CD4-positive, alpha-beta T cell treated with Interleukin-6 for 4 hours (primary cell): Measurements from ENCODE around the gene MRTFA.
A peak's percentile ranks its signal among the peaks of the same experiment; 100 is the strongest.

Experiments
- DNase-seq: peaks from one replicate; pipeline ENCODE4 v3.0.0-alpha.2; 2020; ENCODE audit warnings: mixed read lengths

Gene MRTFA

DNA sequence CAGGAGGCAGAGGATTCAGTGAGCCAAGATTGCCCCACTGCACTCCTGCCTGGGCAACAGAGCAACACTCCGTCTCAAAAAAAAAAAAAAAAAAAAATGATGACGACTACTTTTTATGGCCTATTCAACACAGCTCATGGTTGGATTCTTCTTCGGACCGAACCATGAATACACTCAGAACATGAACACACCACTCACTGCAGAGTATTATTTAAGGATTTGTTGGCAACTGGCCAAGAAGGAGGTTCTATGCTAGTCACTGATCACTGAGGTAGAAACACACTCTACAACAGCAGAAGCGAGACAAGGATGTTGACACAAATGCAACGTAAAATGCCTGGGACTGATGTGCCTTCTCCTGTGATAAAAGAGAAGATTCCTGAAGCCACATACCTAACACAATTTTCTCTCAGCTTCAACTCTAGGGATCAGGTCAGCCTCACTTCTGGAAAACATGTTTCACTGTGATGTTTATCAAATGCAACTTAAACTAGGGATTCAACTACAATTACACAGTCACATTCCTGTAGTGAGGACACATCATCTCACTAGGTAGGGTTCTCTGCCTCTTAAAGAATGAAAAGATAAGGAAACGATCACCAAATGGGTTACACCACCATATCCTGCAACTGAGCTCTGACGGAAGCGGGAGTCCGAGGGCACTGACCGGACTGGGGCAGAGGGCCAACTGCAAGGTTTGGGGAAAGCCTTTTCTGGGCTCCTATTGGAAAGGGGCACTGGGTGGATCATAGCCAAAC lies 183.6 kb downstream of the MRTFA start:
- no peak for DNase-seq

DNA sequence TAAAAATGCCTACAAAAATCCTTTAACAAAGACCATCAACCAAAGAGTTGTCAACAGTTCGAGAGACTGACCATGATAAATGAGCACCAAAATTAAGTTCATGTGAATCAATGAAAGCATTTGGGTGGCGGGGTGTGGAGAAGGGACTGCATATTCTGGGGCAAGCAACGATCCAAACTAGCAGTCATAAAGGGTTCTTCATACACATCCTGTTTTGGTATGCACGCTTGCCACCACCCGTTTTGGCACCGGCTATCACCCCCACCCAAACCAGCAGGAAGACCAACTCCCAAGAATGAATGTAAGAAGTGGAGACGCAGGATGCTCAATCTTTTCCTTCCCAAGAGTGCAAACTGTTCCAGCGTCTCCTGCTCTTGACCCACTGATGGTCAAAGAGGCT lies 185.3 kb downstream of the MRTFA start:
- DNase-seq = peak; percentile 64

DNA sequence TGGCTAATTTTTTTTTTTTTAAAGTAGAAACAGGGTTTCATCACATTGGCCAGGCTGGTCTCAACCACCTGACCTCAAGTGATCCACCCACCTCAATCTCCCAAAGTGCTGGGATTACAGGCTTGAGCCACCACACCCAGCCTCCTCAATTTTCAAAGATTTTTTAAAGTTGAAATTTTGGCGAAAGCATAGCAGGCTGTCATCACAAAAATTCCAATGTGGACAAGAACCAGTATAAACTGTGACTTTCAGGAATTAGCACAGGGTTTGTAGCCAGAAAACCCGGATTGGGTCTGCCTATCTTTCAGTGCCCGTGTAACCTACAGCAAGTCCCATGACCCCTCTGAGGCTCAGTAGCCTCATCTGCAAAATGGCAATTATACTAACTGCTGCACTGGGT lies 185.9 kb downstream of the MRTFA start:
- DNase-seq = no peak

DNA sequence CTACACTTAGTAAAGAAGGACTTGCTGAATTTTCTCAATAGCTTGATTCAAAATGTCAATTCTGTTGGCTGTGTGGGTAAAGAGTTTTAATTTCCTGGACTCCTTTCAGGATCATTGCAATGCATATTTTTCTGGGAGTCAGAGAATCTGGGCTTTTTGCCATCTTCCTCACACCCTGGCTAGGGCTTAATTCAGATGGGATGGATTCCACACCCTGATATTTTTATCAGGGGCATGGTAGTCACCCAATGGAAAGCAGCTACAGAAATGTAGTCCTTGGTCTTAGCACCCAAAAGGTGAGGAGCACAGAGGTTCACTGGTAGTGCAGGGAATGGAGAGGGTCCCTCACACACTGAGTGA lies 186.9 kb downstream of the MRTFA start:
- no peak for DNase-seq

DNA sequence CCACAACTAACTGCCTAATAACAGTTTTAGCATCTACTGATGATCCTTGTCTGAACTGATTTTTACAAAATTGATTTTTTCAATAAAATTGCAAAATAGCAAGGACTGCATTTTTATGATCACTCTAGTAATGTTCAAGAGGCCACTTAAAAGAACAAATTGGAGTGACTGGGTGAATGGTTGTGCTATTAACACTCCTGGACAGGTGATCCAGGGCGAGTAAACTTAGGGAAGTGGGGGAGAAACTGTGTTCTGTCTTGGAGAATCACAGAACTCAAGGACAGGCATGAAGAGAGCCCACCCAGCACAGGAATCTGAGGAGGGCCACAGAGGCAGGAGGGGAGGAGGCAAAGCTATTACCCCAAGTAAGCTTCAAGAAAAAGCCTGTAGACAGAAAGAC lies 190.3 kb downstream of the MRTFA start:
- DNase-seq = no peak

DNA sequence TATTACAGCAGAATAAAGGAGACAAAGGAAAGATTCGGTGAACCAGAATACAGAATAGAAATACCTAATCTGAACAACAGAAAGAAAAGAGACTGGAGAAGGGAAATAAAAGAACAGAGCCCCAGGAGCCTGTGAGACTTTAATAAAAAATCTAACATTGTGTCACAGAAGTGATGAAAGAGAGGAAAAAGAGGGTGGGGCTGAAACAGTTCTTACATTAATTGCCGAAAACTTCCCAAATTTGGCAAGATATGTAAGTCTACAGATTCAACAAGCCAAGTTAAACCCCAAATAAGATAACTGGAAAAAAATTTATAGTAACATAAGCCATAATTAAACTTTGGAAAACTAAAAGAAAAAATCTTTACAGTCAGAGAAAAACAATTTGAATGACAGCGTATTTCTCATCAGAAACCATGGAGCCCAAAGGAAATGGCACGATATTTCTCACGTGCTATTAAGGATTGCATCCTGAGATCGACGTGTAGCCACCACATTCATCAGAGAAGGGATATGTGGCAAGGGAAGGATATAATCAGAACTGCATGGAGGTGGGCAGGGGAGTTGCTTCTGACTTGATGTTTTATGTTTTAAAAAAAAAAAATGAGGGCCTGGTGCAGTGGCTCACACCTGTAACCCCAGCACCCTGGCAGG lies 192.2 kb downstream of the MRTFA start:
- no peak for DNase-seq

DNA sequence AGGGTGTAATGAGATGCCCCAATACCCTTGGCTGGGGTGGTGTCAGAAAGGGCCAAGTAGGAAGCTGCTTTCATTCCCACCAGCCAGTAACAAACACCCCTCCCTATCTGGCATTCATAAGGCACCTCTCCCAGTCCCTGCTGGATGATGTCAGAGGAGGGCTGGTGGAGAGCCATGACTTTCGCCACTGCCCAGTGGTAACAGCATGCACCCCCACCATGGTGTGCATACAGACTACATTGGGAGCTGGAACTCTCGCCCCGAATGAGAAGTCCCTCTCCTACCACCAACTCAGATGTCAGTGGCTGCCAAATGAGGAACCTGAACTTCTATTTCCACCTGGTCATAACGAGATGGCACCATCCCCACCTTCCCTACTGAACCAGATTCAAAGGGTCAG lies 192.8 kb downstream of the MRTFA start:
- DNase-seq = no peak

DNA sequence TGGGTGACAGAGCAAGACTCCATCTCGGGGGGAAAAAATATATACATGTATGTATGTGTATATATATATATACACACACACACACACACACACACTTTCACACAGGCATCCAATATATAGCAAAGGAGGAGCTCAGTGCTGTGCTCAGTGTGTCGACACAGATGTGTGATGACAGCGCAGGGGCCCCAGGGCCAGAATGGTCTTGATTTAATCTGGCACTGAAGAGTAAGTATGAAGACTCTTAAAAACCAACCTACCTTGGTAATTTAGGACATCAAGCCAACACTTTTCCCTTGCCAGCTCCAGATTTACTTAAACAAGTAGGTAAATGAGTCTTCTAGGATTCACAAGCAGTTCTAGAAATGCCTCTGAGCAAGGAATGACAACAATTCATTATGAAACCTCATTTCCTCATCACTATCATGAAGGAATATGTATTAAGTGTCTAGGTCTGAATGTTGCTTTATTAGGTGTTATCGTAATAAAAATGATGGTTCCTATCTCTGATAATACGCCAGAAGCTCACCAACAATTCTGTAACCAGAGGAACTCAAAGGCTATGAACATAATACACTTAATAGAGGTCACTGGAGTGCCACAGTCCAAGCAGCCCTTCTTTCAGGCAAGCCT lies 194.6 kb downstream of the MRTFA start:
- DNase-seq = no peak

DNA sequence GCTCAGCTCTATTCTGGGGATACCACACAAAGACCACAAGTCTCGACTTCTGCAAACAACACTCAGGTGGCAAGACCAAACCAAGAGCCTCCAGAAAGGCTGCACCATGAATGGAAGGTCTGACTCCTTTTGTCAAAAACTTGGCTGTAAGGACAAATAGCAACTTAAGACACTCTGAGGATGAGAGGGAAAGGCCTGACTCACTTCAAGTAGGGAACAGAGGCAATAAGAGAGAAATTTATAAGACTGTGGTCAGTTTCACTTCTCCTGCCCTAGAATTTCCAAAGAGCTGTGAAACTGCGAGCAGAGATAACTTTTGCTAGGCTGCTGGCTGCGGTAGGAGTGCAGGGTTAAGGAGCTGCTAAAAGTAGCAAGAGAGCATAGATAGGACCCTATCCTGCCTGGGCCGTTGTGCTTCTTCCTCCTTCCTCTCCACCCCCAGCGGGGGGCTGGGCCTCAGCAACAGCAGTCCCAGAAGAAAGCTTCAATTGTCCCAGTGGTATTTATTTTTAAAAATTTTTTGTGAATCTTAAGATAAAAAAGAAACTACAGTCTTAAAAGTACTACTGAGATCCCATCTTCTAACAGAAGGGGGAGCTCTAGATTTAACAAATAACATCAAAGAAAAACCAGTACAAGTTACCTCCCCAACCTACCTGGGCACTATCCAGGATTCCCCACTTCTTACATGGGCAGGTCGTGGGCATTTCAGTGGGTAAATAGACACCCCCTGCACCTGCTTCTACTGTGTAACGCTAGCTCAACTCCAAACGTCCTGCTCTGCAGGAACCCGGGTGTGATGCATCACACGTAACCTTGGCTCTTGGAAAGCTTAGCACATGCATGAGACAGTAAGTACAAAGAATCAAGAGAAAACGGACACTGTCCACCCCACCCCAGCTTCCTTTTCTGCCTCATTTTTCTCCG lies 199.8 kb downstream of the MRTFA start:
- peak; percentile 11 for DNase-seq

DNA sequence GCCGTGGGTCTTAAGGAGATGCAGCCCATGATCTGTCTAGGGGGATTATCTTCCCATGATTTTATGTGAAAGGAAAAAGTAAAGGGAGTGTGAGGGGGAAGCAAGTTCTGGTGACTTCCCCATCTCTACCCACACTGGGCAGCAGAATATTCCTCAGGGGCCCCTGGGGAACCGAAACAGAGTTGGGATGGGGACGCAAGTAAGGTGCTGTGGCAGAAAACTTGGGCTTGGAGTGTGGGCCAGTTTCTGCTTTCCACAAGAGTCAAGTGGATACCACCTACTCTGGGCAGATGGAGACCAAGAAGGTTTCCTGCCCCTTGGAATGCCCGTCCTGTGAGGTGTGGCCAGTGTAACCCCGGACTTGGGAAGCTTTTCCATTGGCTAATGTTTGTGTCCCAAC lies 201.8 kb downstream of the MRTFA start:
- no peak for DNase-seq

DNA sequence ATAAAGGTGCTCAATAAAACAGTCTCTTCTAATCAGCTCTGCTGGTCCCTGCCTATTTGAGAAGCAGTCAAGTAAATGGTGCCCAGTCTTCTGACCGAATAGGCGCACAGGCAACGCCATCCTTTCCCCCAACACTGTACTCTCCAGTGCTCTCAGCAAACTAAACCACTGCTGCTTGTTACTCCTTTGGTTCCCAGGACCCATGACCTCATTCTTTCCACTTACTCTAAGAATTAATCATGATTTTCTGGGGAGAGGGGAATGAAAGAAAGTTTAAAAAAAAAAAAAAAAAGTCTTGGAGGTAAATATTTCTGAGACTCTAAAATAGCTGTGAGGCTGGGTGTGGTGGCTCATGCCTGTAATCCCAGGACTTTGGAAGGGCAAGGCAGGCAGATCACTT lies 202.4 kb downstream of the MRTFA start:
- DNase-seq = no peak

DNA sequence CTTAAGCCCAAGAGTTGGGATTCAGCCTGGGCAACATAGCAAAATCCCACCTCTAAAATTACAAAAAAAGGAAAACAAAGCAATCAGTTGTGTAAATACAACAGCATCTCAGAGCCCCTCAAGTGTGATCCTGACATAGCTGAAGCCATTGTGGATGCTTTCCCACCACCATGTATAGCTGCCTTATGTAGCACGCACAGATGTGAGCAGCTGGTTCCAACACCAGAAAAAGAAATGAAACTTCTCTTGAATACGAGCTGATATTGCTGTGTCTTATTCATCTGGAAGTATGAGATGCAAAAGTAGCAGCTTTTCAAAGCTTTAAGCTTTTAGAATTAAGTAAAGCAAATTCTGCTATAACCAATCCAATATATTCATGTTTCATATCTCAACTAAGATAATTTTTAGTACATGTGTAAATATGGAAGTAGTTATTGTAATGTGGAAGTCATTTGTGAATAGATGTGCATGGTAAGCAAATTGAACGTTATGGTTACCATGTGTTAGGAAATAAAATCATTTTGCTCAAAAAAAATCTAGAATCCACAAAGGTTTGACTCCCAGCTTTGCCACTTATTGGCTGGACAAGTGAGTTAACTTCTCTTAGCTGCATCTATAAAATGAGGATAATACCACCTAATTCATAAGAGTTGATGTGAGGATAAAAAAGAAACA lies 203.0 kb downstream of the MRTFA start:
- DNase-seq = no peak

DNA sequence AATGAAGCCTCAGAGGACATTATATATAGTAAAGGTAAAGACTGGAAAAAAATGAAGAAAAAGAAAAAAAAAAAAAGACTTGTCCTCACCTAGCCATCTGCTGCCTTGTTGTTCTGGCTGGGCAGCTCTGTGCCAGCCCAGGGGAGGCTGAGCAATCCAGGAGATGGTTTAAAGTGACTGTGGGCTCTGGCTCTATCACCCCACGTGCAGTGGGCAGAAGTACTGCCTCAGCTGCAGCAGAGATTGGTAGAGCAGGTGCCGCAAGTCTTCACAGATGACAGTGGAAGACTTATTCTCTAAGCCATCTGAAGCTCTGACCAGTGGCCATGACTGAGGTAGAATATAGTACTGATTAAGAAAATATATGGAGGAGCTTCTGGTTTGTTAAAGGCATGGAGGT lies 203.9 kb downstream of the MRTFA start:
- DNase-seq = no peak

DNA sequence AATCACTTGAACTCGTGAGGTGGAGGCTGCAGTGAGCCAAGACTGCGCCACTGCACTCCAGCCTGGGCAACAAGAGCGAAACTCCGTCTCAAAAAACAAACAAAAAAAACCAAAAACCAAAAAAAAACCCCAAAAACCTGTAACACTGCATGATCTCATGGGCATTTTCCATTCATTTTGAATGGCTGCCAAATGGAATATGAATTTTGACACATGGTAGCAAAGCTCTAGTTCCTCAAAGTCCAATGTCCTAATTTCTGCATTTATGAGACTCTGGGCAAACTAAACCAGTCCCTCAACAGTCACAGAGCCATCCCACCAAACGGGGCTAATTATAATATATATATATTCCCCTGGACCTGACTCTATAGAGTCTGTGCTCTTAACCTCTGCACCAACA lies 204.4 kb downstream of the MRTFA start:
- DNase-seq = no peak

DNA sequence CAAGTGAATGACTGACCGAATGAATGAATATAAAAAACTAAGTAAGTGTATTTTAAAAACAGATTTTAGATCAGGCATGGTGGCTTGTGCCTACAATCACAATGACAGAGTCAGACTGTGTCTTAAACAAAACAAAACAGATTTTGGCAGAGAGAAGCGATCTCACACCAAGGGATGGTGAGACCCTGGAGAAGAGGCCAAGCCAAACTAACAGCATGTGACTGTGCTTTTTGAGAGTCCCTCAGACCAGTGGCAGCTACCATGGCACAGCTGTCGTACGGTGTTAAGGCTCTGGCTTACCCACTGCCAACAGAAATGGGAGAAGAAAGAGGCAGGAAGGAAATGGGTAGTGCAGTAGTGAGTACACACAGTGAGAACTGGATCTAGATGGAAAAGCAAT lies 205.5 kb downstream of the MRTFA start:
- DNase-seq = no peak

DNA sequence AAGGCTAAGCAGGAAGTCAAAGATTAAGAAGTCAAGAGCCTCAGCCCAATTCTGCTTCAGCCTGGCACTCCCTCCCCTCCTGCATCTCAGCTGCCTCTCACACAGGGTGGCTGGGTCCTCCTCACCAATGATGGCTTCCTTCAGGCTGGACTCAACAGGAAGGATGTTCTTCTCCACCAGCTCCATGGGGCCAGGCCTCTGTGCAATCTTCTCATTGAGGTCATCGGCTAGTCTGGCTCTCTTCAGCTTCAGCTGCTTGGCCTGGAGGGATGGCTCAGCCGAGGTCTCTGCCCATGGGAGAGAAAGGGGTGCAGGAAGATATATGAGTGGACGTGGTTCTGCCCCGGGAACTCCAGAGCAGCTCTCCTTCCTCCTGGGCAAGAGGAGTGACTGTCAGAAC lies 207.0 kb downstream of the MRTFA start:
- no peak for DNase-seq

DNA sequence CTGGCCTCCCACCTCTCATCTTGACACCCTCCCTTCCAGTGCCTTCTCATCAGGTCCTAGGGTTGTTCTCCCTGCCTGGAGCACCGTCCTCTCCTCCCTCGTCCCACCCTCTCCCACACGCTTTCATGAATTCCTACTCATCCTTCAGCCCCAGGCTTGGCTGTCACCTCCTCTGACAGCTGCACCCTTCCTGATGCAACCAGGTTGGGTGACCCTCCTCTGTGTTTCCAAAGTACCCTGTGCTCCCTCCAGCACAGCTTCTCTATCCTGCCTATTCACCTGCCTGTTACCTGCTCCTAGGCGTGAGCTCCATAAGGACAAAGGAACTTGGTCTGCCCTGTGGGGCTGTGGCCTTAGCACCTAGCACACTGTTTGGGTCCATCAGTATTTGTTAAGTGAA lies 207.7 kb downstream of the MRTFA start:
- DNase-seq = no peak

DNA sequence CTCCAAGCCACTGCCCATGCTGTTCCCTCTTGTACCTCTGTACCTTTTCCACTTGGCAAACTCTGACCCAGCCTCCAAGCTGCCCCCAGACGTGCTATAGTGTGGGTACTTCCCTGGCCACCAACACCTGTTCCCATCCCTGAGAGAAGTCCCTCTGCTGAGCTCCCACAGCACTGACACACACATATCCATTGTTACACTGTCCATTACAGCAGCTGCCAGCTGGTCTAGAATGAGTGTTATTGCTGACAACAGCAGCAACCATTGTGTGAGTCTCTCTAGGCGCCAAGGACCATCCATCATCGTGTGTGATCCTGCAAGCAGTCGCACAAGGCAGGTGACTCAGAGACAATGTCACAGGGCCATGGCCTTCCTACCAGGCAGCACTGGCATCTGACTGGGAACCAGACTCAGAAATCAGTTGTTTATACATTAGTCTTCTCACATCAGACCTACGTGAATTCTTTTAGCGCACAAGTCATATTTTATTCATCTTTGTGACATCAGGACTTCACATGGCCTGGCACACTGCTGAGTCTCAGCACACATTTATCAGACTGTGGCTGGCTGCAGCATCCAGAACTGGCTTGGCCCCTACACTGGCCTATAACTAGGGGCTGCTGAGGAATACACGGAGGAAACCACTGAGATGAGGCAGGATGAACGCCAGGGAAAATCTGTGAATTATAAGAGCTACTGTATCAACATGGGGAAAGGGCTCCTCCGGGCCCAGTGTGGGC lies 209.8 kb downstream of the MRTFA start:
- no peak for DNase-seq

DNA sequence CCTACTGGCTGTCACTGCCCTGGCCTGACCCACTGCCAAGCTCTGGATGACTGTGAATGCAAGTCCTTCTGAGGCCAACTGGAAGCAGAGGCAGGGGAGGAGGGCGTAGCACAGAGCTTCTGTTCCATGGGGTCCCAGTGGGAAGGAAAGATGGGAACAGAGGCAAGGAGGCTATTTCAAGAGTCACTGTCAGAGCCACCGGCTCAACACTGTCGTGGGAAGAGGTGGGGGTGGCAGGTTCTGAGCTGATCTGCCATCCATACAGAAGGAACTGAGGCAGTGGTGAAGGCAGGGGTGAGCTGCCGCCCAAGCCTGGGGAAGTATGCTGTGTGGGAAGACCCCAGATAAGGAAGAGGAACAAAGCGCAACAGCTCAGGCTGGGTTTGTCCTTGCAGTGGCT lies 211.4 kb downstream of the MRTFA start:
- DNase-seq = no peak

DNA sequence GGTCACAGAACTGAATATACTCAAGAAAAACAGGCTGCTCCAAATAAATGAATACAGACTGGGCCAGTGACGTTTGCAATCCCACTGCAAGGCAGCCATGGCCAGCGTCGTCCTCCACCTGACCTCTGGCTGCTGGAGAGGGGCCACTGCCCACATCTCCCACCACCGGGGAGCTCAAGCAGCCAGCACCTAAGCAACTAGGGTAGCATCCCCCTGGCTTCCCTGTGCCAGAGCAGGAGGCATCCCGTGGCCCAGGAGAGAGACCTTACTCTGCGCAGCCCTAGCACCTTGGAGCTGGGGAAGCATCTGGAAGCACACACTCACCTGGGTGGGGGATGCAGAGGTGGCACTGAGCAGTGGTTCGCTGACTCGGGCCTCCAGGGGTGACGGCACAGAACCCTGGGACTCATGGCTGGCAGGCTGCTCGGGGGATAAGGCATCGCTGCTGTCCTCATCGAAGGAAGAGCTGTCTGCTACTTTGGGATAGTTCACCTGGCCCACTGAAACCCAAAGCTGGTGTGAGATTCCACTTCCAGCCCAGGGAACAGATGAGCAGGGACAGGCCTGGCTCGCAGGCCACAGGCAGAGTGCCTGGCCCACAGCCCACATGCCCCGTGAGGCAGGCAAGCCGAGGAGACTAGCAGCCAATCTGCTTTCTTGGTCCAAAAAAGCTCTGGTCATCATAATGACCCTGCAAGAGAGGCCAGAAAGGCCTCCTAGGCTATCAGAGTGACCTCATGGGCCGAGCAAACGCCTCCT lies 212.5 kb downstream of the MRTFA start:
- no peak for DNase-seq

DNA sequence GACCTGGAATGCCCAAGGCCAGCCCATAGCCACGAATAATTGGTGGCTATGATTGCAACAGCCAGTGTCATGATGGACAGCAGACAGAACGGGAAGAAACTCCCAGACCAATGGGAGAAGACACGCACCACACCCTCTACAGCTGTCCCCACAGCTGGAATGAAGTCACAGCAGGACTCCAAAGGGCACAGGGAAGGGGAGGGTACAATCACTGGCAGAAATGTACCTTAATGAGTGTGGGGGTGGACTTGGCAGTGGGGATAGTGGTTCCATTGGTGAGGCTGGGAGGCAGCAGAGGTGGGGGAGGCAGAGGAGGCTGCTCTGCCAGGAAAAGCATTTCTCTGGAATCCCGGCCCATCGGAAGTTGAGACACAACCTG lies 213.2 kb downstream of the MRTFA start:
- no peak for DNase-seq
